Aorta (tissue), 5 donors: ENCODE measurements around the gene INPP5K. TPM values are rescaled to one million over a fixed set of nuclear protein-coding genes. Genes with fewer than 3 reads are reported as not detected.
"Not testable (repeated sequence)": the region's sequence is repeated elsewhere in the genome, so short reads cannot be mapped to it uniquely, and the experiment has no call there.

Experiments
- ATAC-seq: fragments of 200-7000 bp; cut with Tn5 transposase; one replicate; pipeline ENCODE4 v1.9.1; 2022; ENCODE audit warnings: moderate library complexity; ENCODE audit not compliant: low FRiP score
- DNase-seq, 2 donors: peaks; one replicate each; pipeline ENCODE4 v3.0.0-alpha.2; 2020
- H3K27ac ChIP-seq, 2 donors: one replicate each; pipeline ENCODE4 v1.5.1; 2013; ENCODE audit warnings: low read length in 2 of 2, mild to moderate bottlenecking in 2 of 2, moderate library complexity in 2 of 2, control low read depth in 1 of 2, inconsistent platforms in 1 of 2, low read depth in 1 of 2
- H3K27me3 ChIP-seq, 2 donors: one replicate each; pipeline ENCODE4 v1.6.1; 2013; ENCODE audit warnings: control low read depth in 1 of 2, low read length in 1 of 2, mild to moderate bottlenecking in 1 of 2, moderate library complexity in 1 of 2; ENCODE audit not compliant: insufficient read depth in 2 of 2, control insufficient read depth in 1 of 2
- H3K36me3 ChIP-seq, 2 donors: one replicate each; pipeline ENCODE4 v1.6.1; 2013; ENCODE audit warnings: control low read depth in 1 of 2, low read length in 1 of 2, mild to moderate bottlenecking in 1 of 2; ENCODE audit not compliant: insufficient read depth in 2 of 2, control insufficient read depth in 1 of 2
- H3K4me1 ChIP-seq, 2 donors: one replicate each; pipeline ENCODE4 v1.6.1; 2013; ENCODE audit warnings: low read length in 2 of 2, control low read depth in 1 of 2, mild to moderate bottlenecking in 1 of 2, moderate library complexity in 1 of 2; ENCODE audit not compliant: insufficient read depth in 2 of 2, control insufficient read depth in 1 of 2
- H3K4me3 ChIP-seq, 2 donors: one replicate each; pipeline ENCODE4 v1.5.1; 2013; ENCODE audit warnings: low read length in 2 of 2, control low read depth in 1 of 2, mild to moderate bottlenecking in 1 of 2
- H3K9me3 ChIP-seq: one replicate; pipeline ENCODE4 v1.6.1; 2013; ENCODE audit warnings: mild to moderate bottlenecking, low read length; ENCODE audit not compliant: control insufficient read depth
- WGBS, 2 donors: extraction: QIAGEN DNeasy Blood & Tissue Kit; methylation state at CpG; one replicate each; pipeline ENCODE4 v1.1.7; 2013; 5-methylcytosine and 5-hydroxymethylcytosine counted together
- intact Hi-C, 2 donors: fragments of 100-400 bp; cut with DNase I; formaldehyde crosslinking; loops; one replicate each; pipeline versions ENCODE4 v1.14.2 to v1.15.0; 2022
- polyA plus RNA-seq, 2 donors: library from polyadenylated mRNA; stranded (reverse); fragments of 200-250 nt; gene quantifications; one replicate each; pipeline ENCODE4 v1.2.3, GENCODE V29; 2013
- total RNA-seq, 2 donors: library from RNA; stranded (reverse); fragmentation: NEBNext Ultra II Directional; extraction: Animal tissue kit (Norgen Biotek cat#: 25700); gene quantifications; one replicate each; pipeline ENCODE4 v1.2.1, GENCODE V29; 2021
- donor health status: healthy with polysubstance abuse.
- donor health status: Bipolar disorder and iron deficiency.
- donor health status: DM: no; HTN: no; CAD: no.
- donor health status: DM: no; HTN: no; CAD: no.
- donor health status: DM: yes; HTN: yes; CAD: no.

Gene INPP5K
- total and polyA plus RNA-seq, 4 donors = 13.5 to 51.3 (median 38.2) TPM

DNA sequence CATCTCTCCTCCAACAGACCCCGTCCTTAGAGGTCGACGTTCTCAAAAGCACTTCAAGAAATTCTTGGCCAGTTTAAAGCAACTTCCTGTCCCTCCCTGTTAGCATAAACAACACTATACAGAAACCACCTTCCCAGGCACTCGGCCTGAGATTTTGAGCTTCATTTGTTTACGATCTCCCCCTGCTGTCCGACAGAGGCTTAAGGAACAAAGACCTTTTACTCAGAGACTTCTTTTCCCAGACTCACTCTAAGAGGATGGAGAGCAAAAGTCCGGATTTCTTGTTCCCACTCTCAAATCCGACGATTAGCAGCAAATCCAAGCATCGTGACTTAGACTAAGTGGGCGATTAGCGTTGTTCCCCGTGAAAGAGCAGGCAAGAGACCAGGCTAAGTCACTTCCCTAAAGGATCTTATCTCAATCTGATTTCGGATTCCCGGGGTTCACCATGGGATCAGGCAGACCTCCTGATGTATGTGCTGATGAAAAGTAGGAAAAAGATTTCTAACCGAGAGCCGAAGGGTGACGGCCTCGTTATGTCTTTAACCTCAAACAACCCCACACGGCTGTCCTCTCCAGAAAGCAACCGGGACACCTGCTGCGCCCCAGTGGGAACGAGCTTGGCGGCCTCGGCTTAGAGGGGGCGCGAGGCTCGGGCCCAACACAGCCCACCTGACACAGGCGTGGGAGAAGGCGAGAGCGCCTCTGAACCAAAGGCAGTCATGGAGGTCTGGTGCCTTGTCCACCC, 598 bp downstream of the INPP5K start:
- no peak for DNase-seq
- Histone ChIP-seq H3K27ac (peak overlapping the region in 1 of 2 donors; percentile 90), H3K27me3 (no peaks in the 10 kb centered on the region), H3K9me3 (no peaks in the 10 kb centered on the region), H3K4me3 (peak overlapping the region; percentile 52 to 60), H3K4me1 (no peaks in the 10 kb centered on the region), H3K36me3 (peaks cover 0 to 3% of the 10 kb centered on the region in 2 donors)
- intact Hi-C loops = loop anchor here (2.0 to 10.0 kb wide), 6 partner anchors 61 to 259 kb away; no protein-coding TSS in a partner anchor
- WGBS, 2 donors = 0% methylated on average over 31 of the region's 31 CpGs
- peak; percentile 63 for ATAC-seq

DNA sequence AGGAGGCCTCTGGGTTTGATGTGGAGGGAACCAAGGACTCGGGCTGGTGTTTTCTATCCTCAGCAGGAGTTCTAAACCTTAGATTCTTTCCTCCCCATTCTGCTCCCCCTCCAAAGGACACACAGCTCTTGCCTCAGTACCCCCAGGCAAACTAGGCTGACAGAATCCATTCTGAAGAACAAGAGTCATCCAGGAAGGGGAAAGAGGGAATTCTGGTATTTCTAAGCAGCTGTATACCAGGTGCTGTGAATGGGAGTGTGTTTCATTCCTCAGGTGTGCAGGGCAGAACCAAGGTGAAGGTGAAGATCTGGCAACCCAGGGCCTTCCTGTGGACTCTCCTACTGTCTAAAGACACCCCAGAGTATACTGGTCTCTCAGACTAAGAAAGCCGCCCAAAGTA, 4.1 kb downstream of the INPP5K start:
- WGBS, 2 donors = 50 to 52% methylated on average over 2 of the region's 2 CpGs
- DNase-seq = no peak
- peaks cover 0 to 4% of the 10 kb centered on the region in 2 donors for H3K36me3 ChIP-seq
- no peaks in the 10 kb centered on the region for H3K27me3 ChIP-seq
- H3K9me3 ChIP-seq = no peaks in the 10 kb centered on the region
- H3K4me1 ChIP-seq = no peaks in the 10 kb centered on the region
- H3K27ac ChIP-seq = peak overlapping the region; percentile 70 to 72
- intact Hi-C loops = loop anchor here (2.0 to 10.0 kb wide), 4 partner anchors 20 to 240 kb away; partner anchors contain the start of genes BHLHA9 (in 1 of the 2), CRK (in 1 of the 2) and MYO1C (in 1 of the 2)
- H3K4me3 ChIP-seq = no peak overlapping the region
- no peak for ATAC-seq

DNA sequence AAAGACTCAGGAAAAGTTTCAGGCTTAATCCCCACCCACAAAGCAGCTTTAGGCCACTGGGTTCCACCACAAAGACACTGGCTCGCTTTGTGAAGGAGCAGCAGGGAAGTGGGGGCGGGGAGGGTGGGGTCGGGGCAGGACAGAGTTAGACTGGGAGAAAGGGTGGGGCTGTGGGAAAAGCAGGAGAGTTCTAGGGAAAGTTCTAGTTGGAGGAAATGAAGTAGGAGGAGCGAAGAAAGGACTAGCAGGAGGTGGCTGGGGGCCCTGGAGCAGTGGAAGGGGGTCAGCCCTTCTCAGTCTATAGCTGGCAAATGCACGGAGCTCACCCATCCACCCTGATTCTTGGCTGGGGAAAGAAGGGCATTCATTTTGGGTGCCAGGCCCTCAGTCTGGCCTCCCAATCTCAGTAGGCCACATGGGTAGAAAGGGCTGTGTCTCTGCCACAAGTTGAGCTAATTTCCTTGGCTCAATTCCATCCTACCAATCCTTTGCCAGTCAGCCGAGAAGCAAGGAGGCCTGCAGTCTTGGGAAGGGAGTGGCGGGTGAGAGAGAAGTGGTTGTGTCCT, 4.6 kb downstream of the INPP5K start:
- no peak for DNase-seq
- Histone ChIP-seq H3K4me1 (no peaks in the 10 kb centered on the region), H3K27me3 (no peaks in the 10 kb centered on the region), H3K27ac (peak overlapping the region; percentile 72 to 85), H3K4me3 (no peak overlapping the region), H3K9me3 (no peaks in the 10 kb centered on the region), H3K36me3 (peaks cover 0 to 4% of the 10 kb centered on the region in 2 donors)
- WGBS, 2 donors = 5 to 6% methylated on average over 7 of the region's 7 CpGs
- intact Hi-C loops = loop anchor here (2.0 to 10.0 kb wide), 4 partner anchors 19 to 240 kb away; partner anchors contain the start of genes BHLHA9 (in 1 of the 2), CRK (in 1 of the 2) and MYO1C (in 1 of the 2)
- ATAC-seq = peak; percentile 1

DNA sequence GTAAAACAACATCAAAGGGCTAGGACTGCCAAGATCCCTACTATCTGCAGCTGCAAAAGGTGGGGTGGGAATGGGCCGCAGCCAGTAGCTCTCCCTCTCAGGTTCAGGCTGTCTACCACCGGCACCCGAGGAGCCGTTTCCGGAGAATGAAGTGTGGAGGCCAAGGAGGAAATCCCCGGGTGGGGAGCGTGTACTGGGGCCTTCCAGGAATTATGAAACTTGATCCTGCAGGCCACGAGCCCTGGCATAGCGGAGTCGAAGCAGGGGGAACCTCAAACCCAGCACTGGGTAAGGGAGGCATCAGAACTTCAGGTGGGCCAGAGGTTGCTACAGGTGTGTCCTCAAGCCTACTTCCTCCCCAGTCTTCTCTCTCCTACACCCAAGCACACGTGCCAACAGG, 5.1 kb downstream of the INPP5K start:
- H3K27ac ChIP-seq = peak overlapping the region; percentile 72 to 85
- no peaks in the 10 kb centered on the region for H3K9me3 ChIP-seq
- DNase-seq = peak in 1 of 2 donors; percentile 77
- ATAC-seq = peak; percentile 44
- H3K27me3 ChIP-seq = no peaks in the 10 kb centered on the region
- intact Hi-C loops = loop anchor here (5.0 to 10.0 kb wide), 3 partner anchors 54 to 239 kb away; partner anchors contain the start of genes BHLHA9 (in 1 of the 2) and CRK (in 1 of the 2)
- WGBS, 2 donors = 2 to 9% methylated on average over 10 to 11 of the region's 11 CpGs
- H3K4me3 ChIP-seq = no peak overlapping the region
- H3K4me1 ChIP-seq = no peaks in the 10 kb centered on the region
- H3K36me3 ChIP-seq = peaks cover 0 to 8% of the 10 kb centered on the region in 2 donors

DNA sequence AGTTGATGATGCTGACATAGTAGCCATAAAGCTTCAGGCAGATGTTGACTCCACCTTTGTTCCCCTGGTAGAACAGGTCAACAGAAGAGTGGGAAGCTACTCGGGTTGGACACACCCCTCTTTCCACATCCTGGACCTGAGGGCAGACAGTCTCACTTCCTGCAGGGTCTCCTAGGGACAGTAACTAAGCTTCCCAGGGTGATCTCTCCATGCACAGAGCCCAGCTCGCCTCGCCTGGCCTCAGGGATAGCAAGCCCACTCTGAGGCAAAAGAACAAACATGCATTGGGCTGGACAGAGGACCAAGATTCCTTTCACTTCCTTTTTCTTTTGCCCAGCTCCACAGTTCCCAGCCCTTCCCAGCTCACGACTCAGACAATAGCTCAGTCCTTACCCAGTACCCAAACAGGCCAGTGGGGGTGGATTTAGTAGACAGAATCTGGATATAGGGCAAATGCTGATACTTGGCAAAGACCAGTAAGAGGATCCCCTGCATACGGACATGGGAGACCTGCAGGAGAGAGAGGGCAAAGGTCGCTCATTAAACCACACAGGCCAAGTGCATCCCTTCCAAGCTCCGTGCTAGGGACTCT, 7.0 kb downstream of the INPP5K start:
- ATAC-seq = no peak
- H3K9me3 ChIP-seq = no peaks in the 10 kb centered on the region
- WGBS, 2 donors = 79 to 85% methylated on average over 7 of the region's 7 CpGs
- no peak overlapping the region for H3K27ac ChIP-seq
- no peaks in the 10 kb centered on the region for H3K4me1 ChIP-seq
- peaks cover 0 to 10% of the 10 kb centered on the region in 2 donors for H3K36me3 ChIP-seq
- DNase-seq = no peak
- H3K27me3 ChIP-seq = no peaks in the 10 kb centered on the region
- intact Hi-C loops = no loop called here
- no peak overlapping the region for H3K4me3 ChIP-seq

DNA sequence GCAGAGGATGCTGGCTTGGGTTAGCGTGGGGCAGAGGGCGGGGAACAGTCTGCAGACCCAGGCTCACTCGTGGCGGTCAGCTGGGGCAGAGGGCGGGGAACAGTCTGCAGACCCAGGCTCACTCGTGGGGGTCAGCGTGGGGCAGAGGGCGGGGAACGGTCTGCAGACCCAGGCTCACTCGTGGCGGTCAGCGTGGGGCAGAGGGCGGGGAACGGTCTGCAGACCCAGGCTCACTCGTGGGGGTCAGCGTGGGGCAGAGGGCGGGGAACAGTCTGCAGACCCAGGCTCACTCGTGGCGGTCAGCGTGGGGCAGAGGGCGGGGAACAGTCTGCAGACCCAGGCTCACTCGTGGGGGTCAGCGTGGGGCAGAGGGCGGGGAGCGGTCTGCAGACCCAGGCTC, 7.7 kb downstream of the INPP5K start:
- intact Hi-C loops, H3K36me3 ChIP-seq, ATAC-seq, DNase-seq, H3K27me3 ChIP-seq, H3K27ac ChIP-seq, H3K4me1 ChIP-seq, H3K9me3 ChIP-seq, H3K4me3 ChIP-seq: not testable (repeated sequence)
- WGBS, 2 donors = 91 to 99% methylated on average over 21 to 25 of the region's 25 CpGs

DNA sequence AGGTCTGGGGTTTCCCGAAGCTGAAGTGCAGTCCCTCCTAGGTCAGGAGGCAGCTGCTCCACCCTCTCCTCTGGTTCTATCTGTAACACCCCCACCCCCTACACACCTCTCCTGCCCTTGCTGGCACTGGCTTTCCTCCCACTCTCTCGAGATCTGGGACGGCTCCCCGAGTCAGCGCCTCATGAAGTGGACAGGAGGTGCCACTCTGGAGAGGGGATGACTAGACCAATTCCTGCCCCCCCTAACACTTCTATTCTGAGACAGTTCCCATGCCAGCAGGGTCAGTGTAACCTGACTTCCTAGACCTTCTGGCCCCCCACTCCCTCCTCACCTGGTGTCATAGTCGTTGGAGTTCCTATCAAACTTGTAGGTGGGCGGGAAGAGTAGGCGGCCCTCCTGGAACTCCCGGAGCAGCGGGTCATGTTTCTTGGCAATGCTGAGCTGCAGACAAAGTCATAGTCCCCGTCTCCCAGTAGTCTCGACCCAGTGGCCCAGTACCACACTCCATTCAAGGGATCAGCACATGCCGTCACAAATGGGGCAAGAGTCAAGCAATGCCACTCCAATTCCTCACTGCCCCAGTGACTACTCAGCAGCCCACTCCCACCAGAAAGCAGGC, 9.7 kb downstream of the INPP5K start:
- no peak overlapping the region for H3K27ac ChIP-seq
- DNase-seq = no peak
- 91 to 93% methylated on average over 13 of the region's 13 CpGs for WGBS, 2 donors
- peaks cover 0 to 7% of the 10 kb centered on the region in 2 donors for H3K36me3 ChIP-seq
- intact Hi-C loops = no loop called here
- H3K4me3 ChIP-seq = no peak overlapping the region
- ATAC-seq = no peak
- H3K4me1 ChIP-seq = no peaks in the 10 kb centered on the region
- H3K27me3 ChIP-seq = no peaks in the 10 kb centered on the region
- H3K9me3 ChIP-seq = no peaks in the 10 kb centered on the region

DNA sequence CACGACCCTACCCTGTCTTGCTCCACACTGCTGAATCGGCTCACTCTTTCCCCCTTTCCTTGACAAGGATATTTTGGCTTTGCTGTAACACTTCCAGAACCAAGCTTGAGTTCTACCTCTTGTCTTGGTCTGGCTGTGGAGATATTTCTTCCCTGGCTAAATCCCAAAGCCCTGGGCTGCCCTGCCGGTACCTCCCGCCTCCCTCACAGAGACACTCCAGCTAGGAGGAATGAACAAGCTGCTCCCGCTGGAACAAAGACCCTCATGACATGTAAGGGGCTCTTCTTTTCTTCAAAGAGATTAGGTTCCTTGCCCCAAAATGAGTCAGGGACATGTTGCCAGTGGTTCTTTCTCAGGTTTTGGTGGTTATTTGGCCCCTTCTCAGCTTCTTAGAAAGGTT, 10.8 kb downstream of the INPP5K start:
- no peak overlapping the region for H3K4me3 ChIP-seq
- no peaks in the 10 kb centered on the region for H3K27me3 ChIP-seq
- no peak for ATAC-seq
- peaks cover 0 to 7% of the 10 kb centered on the region in 2 donors for H3K36me3 ChIP-seq
- DNase-seq = no peak
- H3K27ac ChIP-seq = no peak overlapping the region
- intact Hi-C loops = no loop called here
- H3K4me1 ChIP-seq = no peaks in the 10 kb centered on the region
- no peaks in the 10 kb centered on the region for H3K9me3 ChIP-seq
- 85 to 91% methylated on average over 5 of the region's 5 CpGs for WGBS, 2 donors
